OCI-LY3 (cell line): ENCODE data around the gene RPL27.

Source experiments
- H2AFZ ChIP-seq: fragments of 200-600, 300-600 bp; shearing (Covaris generic); 2 replicates; pipeline ENCODE4 v1.6.0; 2014; ENCODE audit warnings: antibody characterized with exemption, low read depth, low read length
- H3K27ac ChIP-seq: fragments of 200-600, 300-600 bp; sonication (generic); 2 replicates; pipeline ENCODE4 v1.5.1; 2014; ENCODE audit warnings: mild to moderate bottlenecking, low read length, moderate library complexity, mixed read lengths
- H3K27me3 ChIP-seq: fragments of 200-600, 300-600 bp; sonication (generic); 2 replicates; pipeline ENCODE4 v1.6.1; 2014; ENCODE audit warnings: low read depth, low read length, mixed read lengths
- H3K36me3 ChIP-seq: fragments of 200-600, 300-600 bp; sonication (generic); replicated peaks from 2 replicates; pipeline ENCODE3; 2014; ENCODE audit warnings: low read depth, low read length, mixed read lengths
- H3K4me1 ChIP-seq: fragments of 300-600, 200-600 bp; sonication (generic); 2 replicates; pipeline ENCODE4 v1.6.1; 2014; ENCODE audit warnings: low read length, mixed read lengths
- H3K4me2 ChIP-seq: fragments of 200-600, 300-600 bp; sonication (generic); 2 replicates; pipeline ENCODE4 v1.6.1; 2014; ENCODE audit warnings: low read length, mixed read lengths
- H3K4me3 ChIP-seq: fragments of 300-600, 200-600 bp; sonication (generic); 2 replicates; pipeline ENCODE4 v1.5.1; 2014; ENCODE audit warnings: antibody characterized with exemption, mild to moderate bottlenecking, low read length, moderate library complexity
- H3K79me2 ChIP-seq: fragments of 300-600, 200-600 bp; shearing (Covaris generic); 2 replicates; pipeline ENCODE4 v1.6.1; 2014; ENCODE audit warnings: mild to moderate bottlenecking, low read length, mixed read lengths
- H3K9ac ChIP-seq: fragments of 300-600, 200-600 bp; shearing (Covaris generic); 2 replicates; pipeline ENCODE4 v1.6.0; 2014; ENCODE audit warnings: mild to moderate bottlenecking, low read length, moderate library complexity
- H3K9me3 ChIP-seq: fragments of 200-600, 300-600 bp; shearing (Covaris generic); 2 replicates; pipeline ENCODE4 v1.6.1; 2014; ENCODE audit warnings: low read length, mixed read lengths; ENCODE audit not compliant: insufficient read depth
- H4K20me1 ChIP-seq: fragments of 200-600, 300-600 bp; sonication (generic); 2 replicates; pipeline ENCODE4 v1.6.1; 2016; ENCODE audit warnings: low read length, mixed read lengths; ENCODE audit not compliant: insufficient read depth
- EZH2phosphoT487 ChIP-seq: fragments of 200-600 bp; shearing (Covaris generic); IDR thresholded peaks from 2 replicates; pipeline ENCODE4 v1.6.1; 2018; ENCODE audit warnings: antibody characterized with exemption, mixed run types, low read depth
- TF ChIP-seq, protein P1 (sequence below): fragments of 200-600, 300-600 bp; sonication (generic); IDR thresholded peaks from 2 replicates; pipeline ENCODE4 v1.5.1; 2014; ENCODE audit warnings: antibody characterized with exemption, low read length, low read depth

Gene RPL27

GRCh38 chr17:43028221-43028861, 30.1 kb downstream of the RPL27 start:
- no peak overlapping the region for H3K4me3 ChIP-seq
- H3K9me3 ChIP-seq = no peaks in the 10 kb centered on the region
- H4K20me1 ChIP-seq = no peaks in the 10 kb centered on the region
- no peak overlapping the region for H3K4me2 ChIP-seq
- H2AFZ ChIP-seq = no peak overlapping the region
- H3K79me2 ChIP-seq = no peaks in the 10 kb centered on the region
- no peaks in the 10 kb centered on the region for H3K27me3 ChIP-seq
- no peaks in the 10 kb centered on the region for H3K4me1 ChIP-seq
- no peak for TF ChIP-seq EZH2phosphoT487
- TF ChIP-seq, protein P1, sequence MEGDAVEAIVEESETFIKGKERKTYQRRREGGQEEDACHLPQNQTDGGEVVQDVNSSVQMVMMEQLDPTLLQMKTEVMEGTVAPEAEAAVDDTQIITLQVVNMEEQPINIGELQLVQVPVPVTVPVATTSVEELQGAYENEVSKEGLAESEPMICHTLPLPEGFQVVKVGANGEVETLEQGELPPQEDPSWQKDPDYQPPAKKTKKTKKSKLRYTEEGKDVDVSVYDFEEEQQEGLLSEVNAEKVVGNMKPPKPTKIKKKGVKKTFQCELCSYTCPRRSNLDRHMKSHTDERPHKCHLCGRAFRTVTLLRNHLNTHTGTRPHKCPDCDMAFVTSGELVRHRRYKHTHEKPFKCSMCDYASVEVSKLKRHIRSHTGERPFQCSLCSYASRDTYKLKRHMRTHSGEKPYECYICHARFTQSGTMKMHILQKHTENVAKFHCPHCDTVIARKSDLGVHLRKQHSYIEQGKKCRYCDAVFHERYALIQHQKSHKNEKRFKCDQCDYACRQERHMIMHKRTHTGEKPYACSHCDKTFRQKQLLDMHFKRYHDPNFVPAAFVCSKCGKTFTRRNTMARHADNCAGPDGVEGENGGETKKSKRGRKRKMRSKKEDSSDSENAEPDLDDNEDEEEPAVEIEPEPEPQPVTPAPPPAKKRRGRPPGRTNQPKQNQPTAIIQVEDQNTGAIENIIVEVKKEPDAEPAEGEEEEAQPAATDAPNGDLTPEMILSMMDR = no peak
- no peak overlapping the region for H3K9ac ChIP-seq
- H3K27ac ChIP-seq = no peak overlapping the region
- no peaks in the 10 kb centered on the region for H3K36me3 ChIP-seq

DNA sequence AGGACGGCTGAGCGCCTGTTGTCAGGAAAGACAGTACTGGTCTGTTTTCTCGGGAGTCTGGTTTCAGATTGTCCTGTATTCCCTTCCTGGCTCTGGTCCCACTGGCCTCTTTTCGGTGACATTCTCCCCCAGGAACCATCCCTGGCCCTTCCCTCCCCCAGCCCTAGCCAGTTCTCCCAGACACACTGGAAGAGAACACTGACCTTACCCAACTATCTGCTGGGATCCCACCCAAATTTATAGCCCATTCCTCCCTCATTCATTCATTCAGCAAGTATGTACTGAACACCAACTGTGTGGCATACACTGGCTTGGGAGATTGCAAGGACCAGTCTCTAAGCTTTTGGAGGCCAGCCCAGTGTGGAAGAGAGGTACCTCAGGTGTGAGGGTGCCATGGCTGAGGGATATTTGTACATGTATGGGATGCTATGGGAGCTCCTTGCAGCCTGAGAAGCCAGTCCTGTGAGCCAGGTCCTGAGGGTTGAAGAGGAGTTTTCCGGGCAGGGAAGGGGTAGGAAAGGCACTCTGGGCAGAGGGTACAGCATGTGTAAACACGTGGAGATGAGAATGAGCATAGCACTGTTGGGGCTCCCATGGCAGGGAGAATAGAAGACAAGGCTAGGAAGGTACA, 32.0 kb downstream of the RPL27 start:
- Histone ChIP-seq H3K4me1 (no peaks in the 10 kb centered on the region), H4K20me1 (no peaks in the 10 kb centered on the region), H3K27ac (no peak overlapping the region), H3K4me3 (no peak overlapping the region), H3K9me3 (no peaks in the 10 kb centered on the region), H3K36me3 (no peaks in the 10 kb centered on the region), H3K79me2 (no peaks in the 10 kb centered on the region), H2AFZ (no peak overlapping the region), H3K27me3 (no peaks in the 10 kb centered on the region), H3K4me2 (no peak overlapping the region), H3K9ac (no peak overlapping the region)
- no peak for TF ChIP-seq EZH2phosphoT487
- TF ChIP-seq, protein P1 = no peak

- TF ChIP-seq, protein P1 = no peak
- no peak for TF ChIP-seq EZH2phosphoT487
- H3K4me3 ChIP-seq = no peak overlapping the region
- H3K27me3 ChIP-seq = no peaks in the 10 kb centered on the region
- H3K4me2 ChIP-seq = no peak overlapping the region
- no peaks in the 10 kb centered on the region for H3K79me2 ChIP-seq
- no peak overlapping the region for H3K9ac ChIP-seq
- H4K20me1 ChIP-seq = no peaks in the 10 kb centered on the region
- H3K9me3 ChIP-seq = no peaks in the 10 kb centered on the region
- no peak overlapping the region for H3K27ac ChIP-seq
- H3K4me1 ChIP-seq = no peaks in the 10 kb centered on the region
- no peaks in the 10 kb centered on the region for H3K36me3 ChIP-seq
- no peak overlapping the region for H2AFZ ChIP-seq
These were observed 33.4 kb downstream of the RPL27 start for GRCh38 chr17:43031666-43032065.

GRCh38 chr17:43033948-43034881, 36.0 kb downstream of the RPL27 start:
- no peaks in the 10 kb centered on the region for H3K27me3 ChIP-seq
- no peaks in the 10 kb centered on the region for H3K9me3 ChIP-seq
- no peak overlapping the region for H3K4me3 ChIP-seq
- TF ChIP-seq, protein P1 = no peak
- no peak for TF ChIP-seq EZH2phosphoT487
- H3K9ac ChIP-seq = no peak overlapping the region
- H3K4me2 ChIP-seq = no peak overlapping the region
- H3K4me1 ChIP-seq = no peaks in the 10 kb centered on the region
- no peaks in the 10 kb centered on the region for H3K79me2 ChIP-seq
- H3K36me3 ChIP-seq = no peaks in the 10 kb centered on the region
- H4K20me1 ChIP-seq = no peaks in the 10 kb centered on the region
- H3K27ac ChIP-seq = no peak overlapping the region
- H2AFZ ChIP-seq = no peak overlapping the region
